Fibroblast of the conjunctiva (primary cell): Measurements from ENCODE around the gene CAB39.

ENCODE experiments used
- DNase-seq: peaks from one replicate; pipeline ENCODE4 v3.0.0-alpha.2; 2010; ENCODE audit warnings: low read depth

The CAB39 gene

GRCh38 chr2:230785346-230785745 lies 72.7 kb downstream of the CAB39 start:
- DNase-seq, result no peak

DNA sequence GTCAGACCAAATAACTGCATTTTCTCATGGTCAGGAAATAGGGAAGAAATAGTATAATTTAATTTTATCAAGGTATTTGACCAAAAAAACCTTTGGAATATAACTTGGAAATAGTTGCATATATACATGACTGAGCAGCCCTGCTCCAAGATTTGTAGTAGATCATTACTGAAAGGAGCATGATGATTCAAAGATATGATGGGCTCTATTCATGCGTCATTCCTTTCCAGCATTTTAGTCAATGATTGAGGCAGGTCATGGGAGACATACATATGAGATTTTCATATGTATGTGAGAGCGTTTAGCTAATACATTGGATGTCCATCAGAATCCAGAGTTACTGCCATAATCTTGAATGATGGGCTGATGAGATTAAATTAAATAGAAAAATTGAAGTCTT lies 74.5 kb downstream of the CAB39 start:
- DNase-seq, result no peak

- no peak for DNase-seq
Measured at GRCh38 chr2:230788554-230789175, 76.0 kb downstream of the CAB39 start.

- no peak for DNase-seq
Measured at GRCh38 chr2:230790981-230791380, 78.3 kb downstream of the CAB39 start.

DNA sequence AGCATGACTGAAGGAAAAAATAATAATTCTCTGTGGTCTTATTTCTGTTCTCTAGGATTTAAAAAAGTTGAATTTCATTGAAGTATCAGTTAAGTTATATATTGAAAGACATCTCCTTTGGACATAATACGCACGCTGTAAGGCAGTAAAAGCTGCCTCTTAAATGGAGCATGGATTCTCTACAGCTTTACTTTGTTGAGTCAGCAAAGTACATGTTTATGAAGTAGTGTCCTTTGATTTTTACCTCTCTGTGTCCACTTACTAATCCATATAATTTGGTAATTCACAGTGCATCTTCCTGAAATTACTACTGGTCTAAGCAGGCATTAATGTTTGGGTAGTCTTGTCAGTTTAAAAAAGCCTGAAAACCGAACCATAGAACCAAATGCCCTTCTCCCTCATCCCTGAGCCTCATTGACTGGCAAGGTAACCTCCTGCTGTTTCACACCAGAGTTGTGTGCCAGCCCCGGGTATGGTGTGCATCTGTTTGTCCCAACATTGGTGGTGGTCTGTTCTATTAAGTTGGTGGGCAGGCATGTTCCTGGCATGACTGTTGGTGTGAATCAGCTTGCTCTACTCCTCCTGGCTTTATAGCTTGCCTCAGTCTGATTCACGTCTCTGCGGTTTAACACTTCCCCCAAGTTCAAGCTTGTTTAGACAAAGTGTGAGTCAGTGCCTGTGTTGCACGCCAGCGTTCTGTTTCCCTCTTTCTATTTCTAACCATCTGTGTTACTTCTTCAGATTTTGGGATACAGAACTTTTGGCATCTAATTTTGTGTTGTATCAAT lies 81.1 kb downstream of the CAB39 start:
- peak; percentile 95 for DNase-seq

DNA sequence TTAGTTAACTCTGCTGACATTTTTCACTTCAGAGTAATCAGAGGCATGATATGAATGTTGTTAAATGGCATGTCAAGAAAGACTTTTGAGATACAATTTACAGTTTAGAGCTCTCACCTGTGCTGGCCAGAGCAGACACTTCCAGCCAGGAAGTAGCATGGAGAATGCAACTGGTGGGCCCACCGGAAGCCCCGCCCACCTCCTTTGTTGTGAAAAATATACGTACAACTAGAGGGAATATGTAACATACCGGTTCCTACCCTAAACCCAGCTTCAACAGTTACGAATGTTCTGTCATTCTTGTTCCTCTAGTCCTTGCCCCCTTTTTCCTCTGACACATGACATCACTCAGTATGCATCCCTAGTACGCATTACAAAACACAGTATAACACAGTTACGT lies 81.9 kb downstream of the CAB39 start:
- no peak for DNase-seq

DNA sequence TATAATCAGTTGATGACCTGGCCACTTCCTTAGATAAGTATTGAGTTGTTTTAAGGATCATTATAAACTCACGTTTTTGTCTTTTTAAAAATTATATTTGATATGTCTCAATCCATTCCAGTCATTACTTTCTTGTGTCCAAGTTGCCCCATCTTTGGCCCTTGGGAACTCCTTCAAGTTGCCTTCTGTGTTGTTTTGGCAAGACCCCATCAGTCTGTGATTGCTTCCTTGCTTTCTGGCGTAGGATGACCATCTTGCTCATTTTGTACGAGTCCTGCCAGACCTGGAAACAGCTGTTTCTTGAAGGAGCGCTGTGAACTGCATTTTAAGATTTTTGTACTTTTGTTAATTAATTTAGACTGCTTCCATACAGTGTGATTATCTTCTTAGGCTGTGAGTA lies 83.2 kb downstream of the CAB39 start:
- DNase-seq, result peak; percentile 76

DNA sequence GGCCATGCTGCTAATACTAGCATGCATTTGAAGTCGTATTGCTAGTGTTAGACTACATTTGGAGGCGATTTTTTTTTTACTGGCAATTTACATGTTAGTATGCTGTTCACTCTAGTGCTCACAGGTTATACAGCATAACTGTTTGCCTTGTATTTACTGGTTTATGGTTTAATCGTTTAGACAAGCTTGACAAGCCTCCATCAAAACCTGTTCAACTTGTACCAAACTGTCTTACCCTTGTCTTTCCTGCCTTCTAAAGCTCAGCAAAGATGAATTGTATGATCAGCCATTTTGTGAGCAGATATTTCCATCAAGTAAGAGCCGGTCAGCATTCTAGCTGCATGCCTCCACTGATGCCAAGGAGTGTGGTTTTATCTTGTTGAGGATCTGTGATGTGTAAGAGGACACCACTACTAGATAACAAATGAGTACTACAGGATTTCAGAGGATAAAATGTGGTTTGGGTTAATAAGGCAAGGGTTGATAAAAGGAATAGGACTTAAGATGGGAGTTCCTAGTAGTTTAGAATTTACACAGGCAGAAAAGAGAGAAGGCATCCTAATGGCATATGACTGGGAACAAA lies 83.7 kb downstream of the CAB39 start:
- DNase-seq, result no peak

DNA sequence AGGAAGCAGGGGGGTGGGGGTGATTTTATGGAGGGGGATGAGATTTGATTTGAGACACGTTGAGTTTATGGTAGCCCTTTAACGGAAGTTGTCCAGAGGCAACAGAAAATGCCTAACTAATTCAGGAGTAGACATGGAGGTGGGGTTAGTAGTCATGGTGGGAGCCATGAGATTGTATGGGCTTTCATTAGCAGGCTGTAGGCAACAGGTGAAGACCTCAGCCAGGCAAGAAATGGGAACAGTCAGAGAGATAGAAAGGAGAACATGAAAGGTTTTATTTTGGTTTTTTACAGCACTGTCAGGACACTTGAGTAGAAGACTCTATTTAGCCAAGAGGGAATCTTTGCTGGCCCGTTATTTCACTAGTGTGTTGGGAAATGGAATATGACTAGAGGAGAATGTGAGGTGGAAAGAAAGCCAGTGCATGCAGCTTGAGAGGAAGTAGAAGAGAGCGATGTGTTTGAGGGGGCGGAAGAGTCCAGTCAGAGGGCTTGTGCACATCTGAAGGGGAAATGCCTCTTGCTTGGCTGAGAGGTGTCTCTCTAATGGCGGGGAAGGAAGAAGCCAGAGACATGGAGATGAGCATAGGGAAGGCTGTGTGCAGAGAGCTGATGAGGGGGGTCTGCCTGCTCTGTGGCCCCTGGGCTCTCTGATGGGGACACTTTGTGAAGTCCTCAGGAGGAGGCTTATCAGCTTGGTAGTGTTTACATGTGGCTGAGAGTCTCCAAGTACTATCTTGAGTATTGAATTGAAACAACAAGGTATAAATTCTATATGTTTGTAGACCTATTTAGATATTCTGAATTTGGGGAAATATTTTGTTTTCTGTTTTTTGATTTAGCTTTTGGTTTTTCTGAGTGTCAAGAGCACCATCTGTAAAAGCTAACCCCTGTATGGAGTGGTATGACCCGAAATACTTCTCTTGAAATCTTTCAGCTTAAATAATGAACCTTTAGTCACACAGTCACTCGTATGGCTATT lies 85.2 kb downstream of the CAB39 start:
- DNase-seq, result no peak

DNA sequence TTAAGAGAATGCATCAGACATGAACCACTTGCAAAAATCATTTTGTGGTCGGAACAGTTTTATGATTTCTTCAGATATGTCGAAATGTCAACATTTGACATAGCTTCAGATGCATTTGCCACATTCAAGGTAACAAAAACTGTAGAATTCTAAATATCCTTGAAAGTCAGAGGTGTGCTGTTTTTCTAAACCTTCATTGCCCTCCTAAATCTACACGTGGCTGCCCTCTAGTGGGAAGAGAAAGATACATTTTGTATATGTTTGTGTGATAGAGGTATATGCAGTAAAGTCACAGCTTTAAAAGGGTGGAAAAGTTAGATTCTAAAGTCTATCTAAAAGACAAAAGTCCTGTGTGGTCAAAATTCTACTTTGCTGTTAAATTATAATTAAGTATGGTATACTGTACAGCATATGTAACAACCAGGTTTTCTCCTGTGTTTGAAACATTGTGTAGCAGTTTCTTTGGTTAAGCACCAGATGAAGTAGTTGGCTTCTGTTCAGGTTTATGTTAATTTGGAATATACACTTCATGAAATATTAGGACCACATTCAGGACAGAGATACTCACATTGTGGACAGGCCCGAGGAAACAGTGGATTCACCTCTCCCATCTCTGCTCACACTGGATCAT lies 86.2 kb downstream of the CAB39 start:
- no peak for DNase-seq

DNA sequence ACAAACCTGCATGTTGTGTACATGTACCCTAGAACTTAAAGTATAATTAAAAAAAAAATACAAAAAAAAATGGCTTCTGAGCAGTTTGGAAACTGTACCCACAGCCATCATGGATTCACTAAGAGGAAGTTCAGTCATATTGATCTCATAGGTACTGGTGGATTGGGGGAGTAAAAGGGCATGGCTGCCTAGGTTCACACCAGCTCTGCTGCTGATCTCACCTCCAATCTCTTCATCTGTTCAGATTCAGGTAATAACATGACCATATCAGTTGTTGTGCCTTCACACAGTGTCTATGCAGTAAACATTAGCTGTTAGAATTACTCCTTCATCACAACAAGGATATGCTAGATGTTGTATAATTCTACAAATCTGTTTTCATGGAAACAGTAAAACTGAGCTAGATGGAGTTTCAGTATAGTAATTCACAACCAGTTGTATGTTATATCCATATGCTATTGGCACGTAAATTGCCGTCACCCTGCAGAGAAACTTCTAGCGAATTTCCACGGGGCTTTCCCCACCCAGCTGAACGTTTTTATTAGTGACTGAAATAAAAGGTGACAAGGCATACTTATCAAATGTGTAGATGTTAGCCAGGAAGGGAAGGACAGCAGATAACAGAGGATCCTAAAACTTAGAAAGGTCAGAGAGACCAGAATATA lies 92.8 kb downstream of the CAB39 start:
- no peak for DNase-seq

GRCh38 chr2:230807729-230808128 lies 95.1 kb downstream of the CAB39 start:
- no peak for DNase-seq

DNA sequence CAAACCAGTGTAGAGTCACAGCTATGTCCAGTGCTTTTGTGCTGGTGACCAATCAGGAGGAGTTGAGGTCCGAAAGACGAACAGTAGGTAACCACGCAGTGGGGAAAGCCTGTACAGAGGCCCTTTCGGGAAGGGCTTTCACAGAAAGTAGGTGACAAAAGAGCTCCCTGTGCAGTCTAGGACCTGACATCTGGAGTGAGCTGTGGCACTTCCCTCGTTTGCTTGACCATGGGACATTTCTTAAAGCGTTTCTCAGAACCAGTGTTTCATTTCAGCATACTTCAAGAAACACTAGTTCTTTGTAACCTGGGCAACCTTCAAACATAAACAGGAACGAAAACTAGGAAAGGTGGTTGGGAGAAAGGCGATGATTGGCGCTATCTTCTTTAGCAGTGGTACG lies 96.4 kb downstream of the CAB39 start:
- DNase-seq, result no peak

- DNase-seq, result no peak
Measured at GRCh38 chr2:230809677-230810251, 97.1 kb downstream of the CAB39 start.

DNA sequence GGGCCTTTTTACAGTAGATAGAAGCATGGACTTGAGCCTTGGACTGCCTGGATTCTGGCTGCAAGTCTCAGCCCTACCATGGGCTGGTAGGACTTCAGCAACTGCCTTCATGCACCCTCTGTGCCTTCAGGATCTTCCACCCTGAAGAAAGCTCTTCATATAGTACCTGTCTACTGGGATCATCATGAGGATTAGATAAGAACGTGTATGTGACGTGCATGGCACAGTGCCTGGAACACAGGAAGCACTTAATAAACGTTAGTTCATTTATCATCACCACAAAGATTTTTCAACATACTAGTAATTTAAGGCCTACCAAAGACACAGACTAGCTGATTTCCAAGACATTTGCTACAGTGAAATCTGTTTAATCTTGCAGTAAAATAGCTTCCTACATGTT lies 98.9 kb downstream of the CAB39 start:
- DNase-seq, result no peak

DNA sequence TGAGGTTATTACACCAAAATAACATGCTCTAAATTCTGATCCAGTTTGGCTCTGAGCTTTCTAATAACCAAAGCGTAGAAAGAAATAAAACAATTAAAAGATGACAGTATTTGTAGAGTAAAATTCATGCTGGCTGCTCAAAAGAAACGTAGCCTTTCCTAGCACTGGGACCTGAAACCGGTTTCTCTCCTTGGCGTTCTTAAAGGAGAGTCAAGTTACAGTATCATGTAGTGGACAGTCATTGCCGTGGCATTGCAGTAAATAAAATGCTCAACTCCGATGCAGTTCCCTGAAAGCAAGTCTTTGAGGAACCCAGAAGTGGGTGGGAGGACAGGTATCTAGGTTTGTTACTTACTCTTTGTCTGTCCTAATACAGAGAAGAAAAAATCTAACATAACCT lies 99.4 kb downstream of the CAB39 start:
- no peak for DNase-seq

DNA sequence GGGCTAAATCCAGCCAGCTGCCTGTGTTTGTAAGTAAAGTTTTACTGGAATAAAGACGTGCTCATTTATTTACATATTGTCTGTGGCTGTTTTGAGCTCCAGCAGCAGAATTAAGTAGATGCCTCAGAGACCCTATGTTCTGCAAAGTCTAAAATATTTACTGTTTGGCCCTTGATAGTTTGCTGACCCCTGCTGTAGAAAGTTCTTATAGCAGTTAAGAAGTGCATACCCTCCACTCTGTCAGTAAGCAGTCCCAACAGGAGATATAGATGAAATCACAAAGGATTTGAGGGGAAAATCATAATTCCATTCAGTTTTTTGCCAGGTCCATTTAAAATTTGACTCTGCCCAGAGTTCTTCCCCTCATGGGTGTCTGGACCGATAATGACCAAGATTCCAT lies 102.0 kb downstream of the CAB39 start:
- DNase-seq, result no peak

DNA sequence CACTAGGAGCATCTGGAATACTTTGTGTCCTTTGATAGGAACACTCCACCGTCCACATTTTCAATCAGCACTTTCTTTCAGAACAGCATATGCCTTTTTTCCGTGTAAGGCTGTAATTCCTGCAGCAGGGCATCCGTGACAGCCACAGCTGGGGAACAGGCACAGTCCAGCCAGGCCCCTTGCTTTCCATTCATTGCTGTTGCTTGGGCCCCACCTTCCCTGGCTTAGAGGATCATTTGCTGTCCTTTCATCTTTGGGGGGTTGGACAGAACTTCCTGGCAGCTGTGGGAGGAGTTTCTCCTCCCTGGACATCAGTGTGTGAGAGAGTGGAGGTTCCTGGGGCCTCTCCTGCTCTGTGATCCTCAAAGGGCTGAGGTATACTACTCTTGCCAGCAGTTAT lies 102.4 kb downstream of the CAB39 start:
- no peak for DNase-seq

- DNase-seq, result no peak
Measured at GRCh38 chr2:230816735-230817134, 104.1 kb downstream of the CAB39 start.

DNA sequence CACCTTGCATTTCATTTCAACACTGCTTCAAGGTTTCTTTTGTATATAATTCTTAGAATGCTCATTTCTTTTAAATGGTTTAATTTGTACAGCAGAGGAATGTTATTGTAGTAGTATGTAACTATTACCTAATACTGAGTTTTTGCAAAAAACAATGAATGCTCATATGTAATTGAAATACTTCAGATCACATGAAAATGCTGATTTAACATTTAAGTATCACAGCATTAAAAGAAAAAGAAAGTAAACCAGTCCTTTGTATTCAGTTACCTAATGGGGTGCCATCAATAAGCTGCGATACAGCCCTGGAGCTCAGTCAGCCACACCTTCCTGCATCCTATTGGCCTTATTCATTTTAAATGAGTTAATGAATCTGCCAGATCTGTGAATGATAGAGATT lies 106.8 kb downstream of the CAB39 start:
- DNase-seq, result no peak
